Superior temporal gyrus (tissue), 1 donor: ENCODE data around the gene NKAIN1.
A peak's percentile ranks its signal among the peaks of the same experiment; 100 is the strongest.
"Not testable (repeated sequence)": the region's sequence is repeated elsewhere in the genome, so short reads cannot be mapped to it uniquely, and the experiment has no call there.

Experiments used
- DNase-seq: peaks from one replicate; pipeline ENCODE4 v3.0.0-alpha.2; 2016; ENCODE audit errors: extremely low spot score

Gene NKAIN1

DNA sequence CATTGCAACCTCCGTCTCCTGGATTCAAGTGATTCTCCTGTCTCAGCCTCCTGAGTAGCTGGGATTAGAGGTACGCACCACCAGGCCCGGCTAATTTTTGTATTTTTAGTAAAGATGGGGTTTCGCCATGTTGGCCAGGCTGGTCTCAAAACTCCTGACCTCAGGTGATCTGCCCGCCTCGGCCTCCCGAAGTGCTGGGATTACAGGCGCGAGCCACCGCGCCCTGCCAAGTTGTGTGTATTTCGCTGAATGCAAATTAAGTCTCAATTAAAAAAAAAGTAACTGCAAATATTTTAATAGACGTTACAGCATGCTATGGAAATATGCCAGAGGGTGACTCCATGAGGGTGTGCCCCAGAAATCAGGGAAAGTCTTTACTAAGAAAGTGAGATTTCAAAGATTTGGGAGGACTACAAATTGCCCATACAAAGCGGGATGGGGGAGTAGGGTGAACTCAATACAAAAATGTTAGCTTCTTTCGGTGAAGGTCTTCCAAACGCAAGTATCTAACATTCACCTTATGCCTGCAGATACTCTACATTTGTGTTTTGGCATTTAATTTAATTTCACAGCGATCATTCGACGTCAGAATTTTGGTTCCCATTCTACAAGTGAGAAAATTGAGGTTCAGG is 85.6 kb downstream of the NKAIN1 start:
- no peak for DNase-seq

DNA sequence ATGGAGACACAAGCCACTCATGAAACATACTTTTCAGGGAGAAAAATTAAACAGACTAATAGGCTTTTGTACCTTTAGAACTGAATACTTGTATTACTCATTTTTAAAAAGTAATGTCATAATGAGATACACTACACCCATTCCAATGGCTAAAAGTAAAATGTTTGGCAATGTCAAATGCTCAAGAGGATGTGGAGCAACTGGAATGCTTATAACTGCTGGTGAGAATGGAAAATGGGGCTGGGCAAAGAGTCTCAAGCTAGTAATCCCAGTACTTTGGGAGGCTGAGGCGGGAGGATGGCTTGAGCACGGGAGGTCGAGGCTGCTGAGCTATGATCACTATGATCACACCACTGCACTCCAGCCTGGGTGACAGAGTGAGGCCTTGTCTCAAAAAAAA is 86.3 kb downstream of the NKAIN1 start:
- no peak for DNase-seq

DNA sequence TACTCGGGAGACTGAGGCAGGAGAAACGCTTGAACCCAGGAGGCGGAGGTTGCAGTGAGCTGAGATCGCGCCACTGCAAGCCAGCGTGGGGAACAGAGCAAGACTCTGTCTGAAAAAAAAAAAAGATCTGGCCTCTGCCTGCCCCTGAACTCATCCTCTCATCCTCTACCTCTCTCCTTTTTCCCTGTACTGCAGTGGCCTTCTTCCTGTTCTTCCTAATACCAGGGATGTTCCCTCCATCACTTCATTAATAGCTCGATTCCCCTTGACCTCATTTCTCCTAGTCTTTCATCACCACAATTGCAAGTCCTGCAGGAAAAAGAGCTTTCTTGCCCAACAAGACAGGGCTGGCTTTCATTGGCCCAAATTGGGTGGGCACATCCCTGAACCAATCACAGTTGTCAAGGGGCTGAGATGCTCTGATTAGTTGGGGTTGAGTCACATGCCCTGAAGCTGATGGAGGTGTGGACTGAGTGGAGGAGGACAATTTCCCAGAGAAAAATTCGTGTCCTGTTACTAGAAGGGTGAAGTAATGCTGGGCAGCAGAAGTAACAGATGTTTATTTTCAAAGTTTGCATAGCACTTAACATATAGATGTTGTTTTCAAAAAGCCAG is 87.4 kb downstream of the NKAIN1 start:
- DNase-seq, result peak; percentile 17

DNA sequence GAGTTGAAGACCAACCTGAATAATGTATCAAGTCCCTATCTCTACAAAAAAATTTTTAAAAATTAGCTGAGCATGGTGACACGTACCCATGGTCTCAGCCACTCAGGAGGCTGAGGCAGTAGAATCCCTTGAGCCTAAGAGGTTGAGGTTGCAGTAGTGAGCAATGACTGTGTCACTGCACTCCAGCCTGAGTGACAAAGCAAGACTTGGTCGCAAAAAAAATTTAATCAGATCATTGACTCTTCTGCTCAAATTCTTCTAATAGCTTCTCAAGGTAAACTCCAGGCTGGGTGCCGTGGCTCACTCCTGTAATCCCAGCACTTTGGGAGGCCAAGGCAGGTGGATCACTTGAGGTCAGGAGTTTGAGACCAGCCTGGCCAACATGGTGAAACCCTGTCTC is 88.3 kb downstream of the NKAIN1 start:
- no peak for DNase-seq

DNA sequence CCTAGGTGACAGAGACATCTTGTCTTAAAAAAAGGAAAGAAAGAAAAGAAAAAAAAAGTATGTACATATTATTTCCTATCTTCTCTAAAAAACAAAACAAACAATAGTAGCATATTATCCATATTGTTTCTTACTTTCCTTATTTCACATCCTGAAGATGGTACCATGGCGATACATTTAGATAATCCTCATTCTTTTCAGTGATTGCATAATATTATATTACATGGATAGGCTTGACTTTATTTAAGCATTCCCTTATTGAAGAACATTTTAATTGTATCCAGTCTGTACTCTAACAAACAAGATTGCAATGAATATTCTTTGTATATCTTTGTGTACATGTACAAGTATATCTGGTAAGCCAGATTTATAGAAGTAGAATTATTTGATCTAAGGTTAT is 91.3 kb downstream of the NKAIN1 start:
- no peak for DNase-seq

DNA sequence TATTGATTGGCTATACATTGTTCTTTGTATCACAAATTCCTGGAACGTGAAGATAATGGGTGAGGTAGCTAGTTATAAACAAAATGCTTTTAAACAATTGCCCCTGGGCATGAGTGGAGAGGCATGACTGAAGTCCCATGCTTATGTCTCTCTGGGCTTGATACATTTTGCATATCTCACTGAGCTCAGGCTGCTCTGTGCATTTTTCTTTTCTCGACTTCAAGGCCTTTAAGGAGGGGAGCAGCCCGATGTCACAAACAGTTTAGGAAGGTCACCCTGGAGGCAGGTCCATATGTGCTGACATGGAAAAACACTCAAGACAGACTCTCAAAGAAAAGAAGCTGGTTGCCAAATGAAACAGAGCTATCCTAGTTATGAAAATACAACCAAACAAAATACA is 94.0 kb downstream of the NKAIN1 start:
- DNase-seq, result no peak

DNA sequence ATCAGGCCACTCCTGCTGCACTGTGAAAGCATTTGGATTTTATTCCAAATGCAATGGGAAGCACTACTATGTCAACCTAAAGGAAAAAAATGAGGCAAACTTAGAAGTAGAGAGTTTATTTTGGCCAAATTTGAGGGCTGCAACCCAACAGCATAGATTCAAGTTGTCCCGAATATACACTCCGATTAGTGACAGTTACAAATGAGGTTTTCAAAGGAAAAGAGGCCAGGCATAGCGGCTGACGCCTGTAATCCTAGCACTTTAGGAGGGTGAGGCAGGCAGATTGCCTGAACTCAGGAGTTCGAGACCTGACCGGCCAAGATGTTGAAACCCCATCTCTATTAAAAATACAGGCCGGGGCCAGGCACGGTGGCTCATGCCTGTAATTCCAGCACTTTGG is 95.2 kb downstream of the NKAIN1 start:
- DNase-seq, result no peak

DNA sequence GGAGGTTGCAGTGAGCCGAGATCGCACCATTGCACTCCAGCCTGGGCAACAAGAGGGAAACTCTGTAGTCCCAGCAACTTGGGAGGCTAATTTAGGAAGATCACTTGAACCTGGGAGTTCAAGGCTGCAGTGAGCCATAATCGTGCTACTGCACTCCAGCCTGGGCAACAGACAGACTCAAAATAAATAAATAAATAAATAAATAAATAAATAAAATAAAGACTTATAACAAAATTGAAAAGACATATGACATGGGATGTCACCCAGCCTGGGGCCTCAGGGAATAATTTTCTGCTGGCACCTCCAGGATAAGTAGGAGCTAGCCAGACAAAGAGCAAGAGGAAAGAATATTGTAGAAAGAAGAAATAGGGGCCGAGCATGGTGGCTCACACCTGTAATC is 96.2 kb downstream of the NKAIN1 start:
- no peak for DNase-seq

DNA sequence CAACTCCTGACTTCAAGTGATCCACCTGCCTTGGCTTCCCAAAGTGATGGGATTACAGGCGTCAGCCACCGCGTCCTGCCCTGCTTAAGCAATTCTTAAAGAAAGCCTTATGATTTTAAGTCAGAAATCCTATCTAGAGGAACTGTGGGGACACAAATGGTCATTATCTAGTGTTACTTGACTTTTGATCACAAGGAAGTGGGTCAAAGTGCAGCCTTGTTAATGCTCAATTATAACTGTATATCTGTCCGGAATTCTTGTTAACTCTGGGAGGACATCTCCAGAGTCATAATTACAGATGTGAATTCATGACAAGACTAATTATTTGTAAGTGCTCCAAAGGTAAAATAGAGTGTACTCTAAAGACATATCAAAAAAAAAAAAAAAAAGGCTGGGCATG is 97.3 kb downstream of the NKAIN1 start:
- no peak for DNase-seq

DNA sequence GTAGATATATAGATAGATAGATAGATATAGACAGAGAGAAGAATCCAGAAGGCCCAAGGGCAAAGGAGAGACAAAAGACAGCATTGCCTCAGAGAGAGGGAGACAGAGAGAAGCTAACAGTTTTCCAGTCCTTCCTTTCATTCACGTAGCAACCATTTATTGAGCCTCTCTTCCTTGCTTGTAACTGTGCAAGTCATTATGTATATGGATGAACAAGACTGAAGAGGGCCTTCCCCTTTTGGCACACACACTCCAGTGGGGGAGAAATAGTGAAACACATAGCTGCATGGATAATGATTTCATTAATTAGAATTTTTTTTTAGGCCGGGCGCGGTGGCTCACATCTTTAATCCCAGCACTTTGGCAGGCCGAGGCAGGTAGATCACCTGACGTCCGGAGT is 99.4 kb downstream of the NKAIN1 start:
- no peak for DNase-seq

DNA sequence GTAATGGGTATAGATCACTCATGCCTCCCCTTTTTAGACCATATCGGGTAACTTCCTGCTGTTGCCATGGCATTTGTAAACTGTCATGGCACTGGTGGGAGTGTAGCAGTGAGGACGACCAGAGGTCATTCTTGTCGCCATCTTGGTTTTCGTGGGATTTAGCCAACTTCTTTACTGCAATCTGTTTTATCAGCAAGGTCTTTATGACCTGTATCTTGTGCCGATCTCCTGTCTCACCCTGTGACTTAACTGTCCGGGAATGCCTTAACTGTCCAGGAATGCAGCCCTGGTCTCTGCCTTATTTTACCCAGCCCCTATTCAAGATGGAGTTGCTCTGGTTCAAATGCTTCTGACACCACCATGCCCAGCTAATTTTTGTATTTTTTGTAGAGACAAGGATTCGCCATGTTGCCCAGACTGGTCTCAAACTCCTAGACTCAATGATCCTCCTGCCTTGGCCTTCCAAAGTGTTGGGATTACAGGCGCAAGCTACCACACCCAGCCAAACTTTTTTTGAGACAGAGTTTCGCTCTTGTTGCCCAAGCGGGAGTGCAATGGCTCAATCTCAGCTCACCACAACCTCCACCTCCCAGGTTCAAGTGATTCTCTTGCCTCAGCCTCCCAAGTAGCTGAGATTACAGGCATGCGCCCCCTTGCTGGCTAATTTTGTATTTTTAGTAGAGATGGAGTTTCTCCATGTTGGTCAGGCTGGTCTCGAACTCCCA is 100.7 kb downstream of the NKAIN1 start:
- DNase-seq, result not testable (repeated sequence)

DNA sequence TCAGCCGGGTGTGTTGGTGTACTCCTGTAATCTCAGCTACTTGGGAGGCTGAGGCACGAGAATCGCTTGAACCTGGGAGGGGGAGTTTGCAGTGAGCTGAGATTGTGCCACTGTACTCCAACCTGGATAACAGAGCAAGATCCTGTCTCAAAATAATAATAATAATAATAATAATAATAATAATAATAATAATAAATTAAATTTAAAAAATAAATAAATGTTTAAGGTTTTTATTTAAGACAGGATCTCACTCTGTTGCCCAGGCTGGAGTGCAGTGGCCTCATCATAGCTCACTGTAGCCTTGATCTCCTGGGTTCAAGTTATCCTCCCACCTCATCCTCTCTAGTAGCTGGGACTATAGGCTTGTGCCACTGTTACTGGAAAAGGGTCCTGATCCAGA is 101.8 kb downstream of the NKAIN1 start:
- not testable (repeated sequence) for DNase-seq

DNA sequence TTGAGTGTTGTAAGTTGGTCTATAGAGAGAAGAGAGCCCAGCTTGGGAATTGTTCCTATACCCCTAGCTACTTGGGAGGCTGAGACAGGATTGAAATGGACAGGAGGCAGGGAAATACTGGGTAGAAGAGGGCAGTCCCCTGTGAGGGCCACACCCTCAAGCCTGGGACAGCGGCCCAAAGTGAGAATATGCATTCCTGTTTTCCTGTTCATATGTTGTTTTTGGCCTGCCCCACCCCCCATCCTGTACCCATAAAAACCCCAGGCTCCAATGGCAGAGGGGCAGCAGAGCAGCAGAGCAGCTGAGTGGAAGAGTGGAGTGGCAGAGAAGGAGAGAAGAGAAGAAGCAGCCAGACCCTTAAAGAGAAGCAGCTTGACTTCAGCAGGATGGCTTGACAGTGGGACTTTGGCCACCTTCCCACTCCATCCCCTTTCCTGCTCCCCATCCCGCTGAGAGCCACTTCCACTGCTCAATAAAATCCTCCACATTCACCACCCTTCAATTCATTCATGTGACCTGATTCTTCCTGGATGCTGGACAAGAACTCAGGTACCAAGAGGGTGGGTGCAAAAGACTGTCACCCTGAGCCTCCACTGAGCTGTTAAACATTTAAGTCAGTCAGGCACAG is 103.6 kb downstream of the NKAIN1 start:
- DNase-seq, result no peak

DNA sequence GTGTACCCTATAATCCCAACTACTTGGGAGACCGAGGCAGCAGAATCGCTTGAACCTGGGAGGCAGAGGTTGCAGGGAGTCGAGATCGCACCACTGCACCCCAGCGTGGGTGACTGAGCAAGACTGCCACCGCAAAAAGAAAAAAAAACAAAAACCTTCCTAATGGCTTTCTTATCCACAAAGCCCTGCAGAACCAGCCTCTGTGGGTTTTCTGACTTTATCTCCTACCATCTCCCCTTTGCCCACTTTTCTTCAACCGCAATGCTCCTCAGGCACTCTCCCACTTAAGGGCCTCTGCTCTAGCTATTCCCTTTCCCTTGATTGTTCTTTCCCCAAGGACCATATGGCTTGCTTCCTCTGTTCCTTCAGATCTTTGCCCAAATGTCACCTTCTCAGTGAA is 106.3 kb downstream of the NKAIN1 start:
- no peak for DNase-seq
